Inflammatory macrophage treated with lipopolysaccharide for 1 hour (primary cell): ENCODE results near the gene SERPINA4.

Source experiments
- DNase-seq, 2 donors: peaks; one replicate each; pipeline ENCODE4 v3.0.0-alpha.2; 2020 to 2022

The SERPINA4 gene, protein sequence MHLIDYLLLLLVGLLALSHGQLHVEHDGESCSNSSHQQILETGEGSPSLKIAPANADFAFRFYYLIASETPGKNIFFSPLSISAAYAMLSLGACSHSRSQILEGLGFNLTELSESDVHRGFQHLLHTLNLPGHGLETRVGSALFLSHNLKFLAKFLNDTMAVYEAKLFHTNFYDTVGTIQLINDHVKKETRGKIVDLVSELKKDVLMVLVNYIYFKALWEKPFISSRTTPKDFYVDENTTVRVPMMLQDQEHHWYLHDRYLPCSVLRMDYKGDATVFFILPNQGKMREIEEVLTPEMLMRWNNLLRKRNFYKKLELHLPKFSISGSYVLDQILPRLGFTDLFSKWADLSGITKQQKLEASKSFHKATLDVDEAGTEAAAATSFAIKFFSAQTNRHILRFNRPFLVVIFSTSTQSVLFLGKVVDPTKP

GRCh38 chr14:94560751-94561655 is at the start of gene SERPINA4:
Gene SERPINA4 (plus strand): TSS chr14:94561442. CDS start chr14:94563483, 2,041 bp downstream.
- no peak for DNase-seq

DNA sequence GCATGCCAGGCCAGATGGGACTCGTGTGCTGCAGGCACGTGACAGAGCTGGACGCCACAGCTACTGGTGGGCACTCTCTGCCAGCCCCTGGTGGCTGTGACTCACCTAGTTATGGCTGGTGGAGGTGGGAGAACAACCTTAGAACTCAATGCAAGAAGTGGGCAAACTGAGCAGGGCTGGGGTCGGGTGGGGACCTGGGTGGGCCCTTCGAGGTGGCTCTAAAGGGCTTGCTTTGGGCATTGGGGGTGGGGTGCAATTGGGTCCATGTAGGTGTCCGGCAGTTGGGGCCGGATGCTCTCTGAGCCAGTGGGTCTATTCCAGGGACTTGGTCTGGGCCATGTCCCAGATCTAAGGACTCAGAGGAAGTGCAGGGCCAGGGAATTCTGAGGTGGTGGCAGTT is 46.9 kb upstream of the SERPINA4 start:
- DNase-seq = no peak

- DNase-seq = no peak
Observed at GRCh38 chr14:94515426-94515825, 45.8 kb upstream of the SERPINA4 start.

- no peak for DNase-seq
Observed at GRCh38 chr14:94515856-94516255, 45.4 kb upstream of the SERPINA4 start.

GRCh38 chr14:94517248-94517640 is 44.0 kb upstream of the SERPINA4 start:
- DNase-seq = no peak

DNA sequence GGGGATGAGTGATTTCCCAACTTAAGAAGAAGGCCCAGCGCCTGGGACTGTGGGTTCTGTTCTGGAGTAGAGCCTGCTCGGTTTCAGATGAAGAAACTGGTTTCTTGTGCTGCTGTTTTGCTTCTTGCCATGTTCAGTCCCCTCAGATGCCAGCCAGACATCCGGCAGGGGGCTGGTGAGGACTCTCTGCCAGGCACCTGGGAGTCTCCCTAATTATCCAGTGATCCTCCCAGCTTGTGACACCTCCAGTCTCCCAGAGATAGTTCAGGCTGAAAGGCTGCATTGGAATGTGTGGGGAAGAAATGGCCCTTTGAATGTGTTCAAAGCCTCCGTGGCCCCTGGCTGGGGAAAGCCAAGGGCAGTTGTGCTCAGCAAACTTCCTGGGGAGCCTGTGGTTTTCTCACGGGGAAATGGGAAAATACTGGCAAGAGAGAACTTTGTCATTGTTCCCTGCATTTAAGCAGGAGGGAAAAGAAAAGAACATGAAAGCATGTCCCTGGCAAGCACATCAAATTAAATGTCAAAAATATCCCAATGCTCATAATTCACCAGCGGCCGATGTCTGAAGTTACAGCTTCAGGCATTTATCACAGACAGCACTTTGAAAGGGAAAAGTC is 43.5 kb upstream of the SERPINA4 start:
- no peak for DNase-seq

DNA sequence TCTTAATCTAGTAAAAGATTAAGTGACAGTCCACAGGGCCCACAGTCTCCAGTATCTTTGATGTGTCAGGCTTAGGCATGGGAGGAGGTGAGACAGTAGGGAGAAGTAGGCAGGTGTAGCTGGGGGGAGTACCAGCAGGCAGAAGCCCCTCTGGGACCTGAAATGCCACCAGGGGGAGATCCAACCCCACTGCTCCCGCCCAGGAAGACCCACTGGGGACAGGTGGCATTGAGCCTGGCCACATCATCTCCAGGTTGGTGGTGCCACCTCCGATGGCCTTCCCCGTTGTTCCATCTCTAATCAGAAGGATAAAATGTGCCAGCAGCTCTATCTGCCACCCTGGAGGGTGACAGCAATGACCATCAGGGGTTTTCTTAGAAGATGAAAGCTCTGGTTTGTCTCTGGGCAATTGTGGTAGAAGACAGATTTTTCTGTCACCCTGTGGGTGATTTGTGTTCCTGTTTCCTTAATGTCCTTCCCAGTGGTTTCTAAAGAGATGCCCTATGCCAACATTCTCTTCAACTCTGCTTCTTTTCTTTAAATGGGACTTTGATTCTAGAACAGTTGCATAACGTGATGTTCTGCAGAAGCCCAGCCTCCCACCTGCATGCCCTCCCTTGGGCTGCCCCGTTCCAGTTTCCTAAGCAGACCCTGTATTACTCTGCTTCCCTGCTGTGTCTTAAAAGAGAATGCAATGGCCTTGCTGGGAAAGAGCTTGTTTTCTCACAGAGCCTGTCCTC is 39.7 kb upstream of the SERPINA4 start:
- DNase-seq = no peak

DNA sequence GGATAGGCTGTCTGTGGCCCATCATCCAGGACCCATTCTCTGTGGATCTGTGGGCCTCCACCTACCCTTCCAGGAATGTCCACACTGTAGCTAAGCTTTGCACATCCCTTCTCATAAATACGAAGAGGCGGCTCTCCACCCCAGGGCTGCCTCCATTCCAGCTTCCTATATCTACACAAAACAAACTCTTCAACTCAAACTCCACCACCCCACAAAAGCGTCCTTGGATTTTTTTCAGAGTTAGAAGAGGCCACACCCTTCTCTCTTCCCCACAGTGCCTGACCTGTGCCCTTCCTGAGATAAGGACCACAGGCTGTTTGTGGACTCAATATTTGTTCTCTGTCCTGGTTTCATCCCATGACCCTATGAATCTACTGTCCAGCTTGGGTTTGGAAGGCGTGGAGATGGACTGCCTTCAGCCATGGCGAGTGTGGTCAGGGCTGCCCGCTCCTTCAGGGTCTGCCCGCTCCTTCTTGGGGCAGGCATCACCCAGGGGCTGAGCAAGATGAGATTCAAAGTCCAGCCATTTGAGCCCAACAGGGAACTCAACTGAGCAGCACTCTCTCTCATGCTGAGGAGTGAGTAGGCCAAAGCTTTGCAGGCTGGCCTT is 39.0 kb upstream of the SERPINA4 start:
- DNase-seq = no peak

DNA sequence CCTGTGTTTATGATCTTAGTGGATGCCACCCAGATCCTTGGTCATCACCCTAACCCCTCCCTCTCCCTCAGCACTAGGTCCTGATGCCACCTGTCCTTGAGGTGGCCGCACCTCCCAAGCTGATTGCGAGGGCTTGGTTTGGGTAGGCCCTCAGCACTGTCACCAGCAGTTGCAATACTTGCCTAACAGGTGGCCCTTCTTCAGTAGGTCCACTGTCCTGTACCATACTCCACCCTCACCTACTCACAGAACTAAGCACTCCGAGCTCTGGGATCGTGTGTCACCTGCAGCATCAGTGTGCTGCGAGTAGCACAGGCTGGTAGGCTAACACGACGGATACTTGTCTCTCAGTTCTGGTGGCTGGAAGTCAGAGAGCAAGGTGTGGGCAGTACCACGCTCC is 38.0 kb upstream of the SERPINA4 start:
- no peak for DNase-seq

DNA sequence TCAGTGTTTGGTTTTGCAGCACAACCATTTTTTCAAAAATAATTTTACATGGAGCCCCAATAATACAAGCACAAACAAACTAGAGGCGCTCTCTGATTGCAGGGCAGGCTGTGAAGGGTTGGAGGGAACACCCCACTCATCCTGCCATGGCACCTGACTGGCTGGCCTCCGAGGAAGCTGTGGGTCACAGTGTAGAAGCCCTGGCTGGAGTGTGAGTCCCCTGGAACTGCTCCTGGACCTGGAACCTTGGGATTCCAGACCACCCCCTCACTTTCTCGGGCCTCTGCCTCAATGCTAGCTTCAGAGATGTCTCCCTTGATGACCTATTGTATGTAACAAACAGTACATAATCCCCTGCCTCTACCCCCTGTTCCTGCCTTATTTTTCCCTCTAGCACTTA is 37.1 kb upstream of the SERPINA4 start:
- DNase-seq = no peak

- DNase-seq = no peak
Observed at GRCh38 chr14:94531187-94531586, 30.1 kb upstream of the SERPINA4 start.

DNA sequence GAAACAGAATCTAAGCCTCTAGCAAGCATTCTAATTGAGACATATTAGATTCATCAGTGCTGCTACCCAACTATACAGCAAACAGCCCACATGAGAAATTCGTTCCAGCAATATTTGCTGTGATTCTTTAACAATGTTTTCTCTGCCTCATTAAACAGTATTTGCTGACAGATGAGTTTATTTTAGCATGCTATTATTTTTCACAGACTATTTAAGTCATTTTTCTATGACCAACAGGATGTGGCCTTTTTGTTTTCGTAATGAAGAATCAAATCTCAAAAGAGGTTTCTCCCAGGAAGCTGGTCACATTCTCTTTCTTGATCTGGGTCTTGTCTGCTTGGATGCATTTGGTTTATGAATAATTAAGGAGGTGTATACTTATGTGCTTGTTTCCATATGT is 28.8 kb upstream of the SERPINA4 start:
- no peak for DNase-seq

DNA sequence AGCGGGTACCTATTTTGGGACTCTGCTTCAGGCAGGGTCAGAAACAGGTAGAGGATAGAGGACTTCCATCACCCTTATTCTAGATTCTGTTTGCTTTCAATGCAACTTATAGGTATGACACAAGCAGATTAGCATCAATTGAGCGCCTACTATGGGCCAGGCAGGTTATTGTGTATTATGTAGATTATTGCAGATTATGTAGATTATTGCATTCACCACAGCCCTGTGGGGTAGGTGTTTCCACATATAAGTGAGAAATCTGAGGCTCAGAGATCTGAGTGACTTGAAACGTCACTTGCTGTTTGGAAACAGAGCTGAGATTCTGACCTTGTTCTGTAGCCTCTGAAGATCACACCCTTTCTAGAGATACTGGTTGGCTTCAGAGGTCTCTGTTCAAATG is 25.7 kb upstream of the SERPINA4 start:
- DNase-seq = no peak

- no peak for DNase-seq
Observed at GRCh38 chr14:94536836-94537235, 24.4 kb upstream of the SERPINA4 start.

GRCh38 chr14:94538070-94538740 is 23.0 kb upstream of the SERPINA4 start:
- no peak for DNase-seq

GRCh38 chr14:94539181-94539580 is 22.1 kb upstream of the SERPINA4 start:
- no peak for DNase-seq

GRCh38 chr14:94540031-94540794 is 21.0 kb upstream of the SERPINA4 start:
- DNase-seq = no peak

- DNase-seq = no peak
Observed at GRCh38 chr14:94541234-94541975, 19.8 kb upstream of the SERPINA4 start.

DNA sequence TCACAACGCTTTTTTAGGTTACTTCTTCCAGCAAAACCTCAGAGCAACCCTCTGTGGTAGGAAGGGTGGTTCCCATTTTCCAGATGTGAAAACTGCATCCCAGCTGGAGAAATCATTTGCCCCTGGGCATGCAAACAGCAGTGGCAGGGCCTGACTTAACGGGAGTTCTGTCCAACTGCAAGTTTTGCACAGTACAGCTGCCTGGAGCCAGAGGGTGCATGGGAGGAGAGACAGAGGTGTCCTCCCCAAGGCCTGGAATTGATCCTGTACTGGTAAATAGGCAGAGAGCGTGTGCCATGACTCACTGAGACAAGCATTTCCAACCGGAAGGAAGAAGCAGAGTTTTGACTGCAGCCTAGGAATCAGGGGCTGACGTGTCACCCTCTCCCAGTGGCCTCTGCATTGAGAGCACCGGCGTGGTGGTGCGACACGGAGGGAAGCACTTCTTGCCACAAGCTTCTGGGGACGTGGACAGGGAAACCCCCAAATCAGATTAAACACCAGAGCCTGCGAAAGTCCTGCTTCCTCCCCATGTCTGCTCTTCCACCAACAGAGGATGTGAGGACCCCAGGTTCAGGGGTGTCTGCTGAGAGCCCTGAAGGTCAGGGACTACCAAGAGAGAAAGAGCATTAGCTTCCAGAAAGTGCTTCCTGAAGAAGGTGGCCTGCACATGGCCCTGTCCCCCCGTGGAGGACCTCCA is 19.0 kb upstream of the SERPINA4 start:
- no peak for DNase-seq
